Uterus (tissue), 2 donors: ENCODE measurements around the gene BPIFB4.

Experiments used
- POLR2A ChIP-seq, 2 donors: fragments of 450-650 bp; IDR thresholded peaks; one replicate each; pipeline ENCODE4 v1.6.1; 2016; ENCODE audit warnings: antibody characterized with exemption in 2 of 2, mild to moderate bottlenecking in 1 of 2, moderate library complexity in 1 of 2
- TF ChIP-seq, protein P1 (sequence below), 4 experiments: fragments of 200-600 bp in 2 of 4; fragments of 450-650 bp in 2 of 4; sonication (generic) in 2 of 4; IDR thresholded peaks; one replicate each; pipeline ENCODE4 v1.5.1; 2016 to 2019; ENCODE audit warnings: antibody characterized with exemption in 4 of 4, mild to moderate bottlenecking in 2 of 4, moderate library complexity in 1 of 4

- TF ChIP-seq, protein P1, sequence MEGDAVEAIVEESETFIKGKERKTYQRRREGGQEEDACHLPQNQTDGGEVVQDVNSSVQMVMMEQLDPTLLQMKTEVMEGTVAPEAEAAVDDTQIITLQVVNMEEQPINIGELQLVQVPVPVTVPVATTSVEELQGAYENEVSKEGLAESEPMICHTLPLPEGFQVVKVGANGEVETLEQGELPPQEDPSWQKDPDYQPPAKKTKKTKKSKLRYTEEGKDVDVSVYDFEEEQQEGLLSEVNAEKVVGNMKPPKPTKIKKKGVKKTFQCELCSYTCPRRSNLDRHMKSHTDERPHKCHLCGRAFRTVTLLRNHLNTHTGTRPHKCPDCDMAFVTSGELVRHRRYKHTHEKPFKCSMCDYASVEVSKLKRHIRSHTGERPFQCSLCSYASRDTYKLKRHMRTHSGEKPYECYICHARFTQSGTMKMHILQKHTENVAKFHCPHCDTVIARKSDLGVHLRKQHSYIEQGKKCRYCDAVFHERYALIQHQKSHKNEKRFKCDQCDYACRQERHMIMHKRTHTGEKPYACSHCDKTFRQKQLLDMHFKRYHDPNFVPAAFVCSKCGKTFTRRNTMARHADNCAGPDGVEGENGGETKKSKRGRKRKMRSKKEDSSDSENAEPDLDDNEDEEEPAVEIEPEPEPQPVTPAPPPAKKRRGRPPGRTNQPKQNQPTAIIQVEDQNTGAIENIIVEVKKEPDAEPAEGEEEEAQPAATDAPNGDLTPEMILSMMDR (IDR thresholded peaks at IDR 0.05): no peak
- TF ChIP-seq POLR2A (IDR thresholded peaks at IDR 0.05): no peak
Measured at GRCh38 chr20:33099843-33100538, 20.5 kb downstream of the BPIFB4 start.
